HG03135 (cell line): Measurements from ENCODE around the gene PCBP3.
"Not testable (repeated sequence)": the region's sequence is repeated elsewhere in the genome, so short reads cannot be mapped to it uniquely, and the experiment has no call there.

ENCODE experiments used
- ATAC-seq: cut with Tn5 transposase; IDR thresholded peaks from one replicate; pipeline ENCODE4 v1.9.1; 2021; ENCODE audit warnings: mild to moderate bottlenecking, moderate library complexity; ENCODE audit not compliant: unreplicated experiment

The PCBP3 gene

DNA sequence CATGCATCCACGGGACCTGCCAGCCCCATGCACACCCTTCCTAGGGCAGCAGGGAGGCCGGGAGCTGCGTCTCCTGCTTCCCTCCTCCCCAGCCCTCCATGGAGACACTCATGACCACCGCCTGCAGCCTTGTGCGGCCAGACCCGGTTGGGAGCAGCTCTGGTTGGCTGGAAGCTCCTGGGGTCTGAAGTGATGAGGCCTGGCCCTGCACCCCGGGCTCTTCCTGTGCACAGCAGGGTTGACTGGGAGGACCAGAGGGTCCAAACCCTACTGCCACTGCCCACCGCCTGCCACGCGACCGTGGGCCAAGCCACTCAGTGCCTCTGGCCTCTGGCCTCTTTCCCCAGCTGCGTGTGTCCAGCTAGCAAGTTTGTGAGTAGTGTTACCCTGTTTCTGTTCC, 226.9 kb downstream of the PCBP3 start:
- ATAC-seq = no peak

DNA sequence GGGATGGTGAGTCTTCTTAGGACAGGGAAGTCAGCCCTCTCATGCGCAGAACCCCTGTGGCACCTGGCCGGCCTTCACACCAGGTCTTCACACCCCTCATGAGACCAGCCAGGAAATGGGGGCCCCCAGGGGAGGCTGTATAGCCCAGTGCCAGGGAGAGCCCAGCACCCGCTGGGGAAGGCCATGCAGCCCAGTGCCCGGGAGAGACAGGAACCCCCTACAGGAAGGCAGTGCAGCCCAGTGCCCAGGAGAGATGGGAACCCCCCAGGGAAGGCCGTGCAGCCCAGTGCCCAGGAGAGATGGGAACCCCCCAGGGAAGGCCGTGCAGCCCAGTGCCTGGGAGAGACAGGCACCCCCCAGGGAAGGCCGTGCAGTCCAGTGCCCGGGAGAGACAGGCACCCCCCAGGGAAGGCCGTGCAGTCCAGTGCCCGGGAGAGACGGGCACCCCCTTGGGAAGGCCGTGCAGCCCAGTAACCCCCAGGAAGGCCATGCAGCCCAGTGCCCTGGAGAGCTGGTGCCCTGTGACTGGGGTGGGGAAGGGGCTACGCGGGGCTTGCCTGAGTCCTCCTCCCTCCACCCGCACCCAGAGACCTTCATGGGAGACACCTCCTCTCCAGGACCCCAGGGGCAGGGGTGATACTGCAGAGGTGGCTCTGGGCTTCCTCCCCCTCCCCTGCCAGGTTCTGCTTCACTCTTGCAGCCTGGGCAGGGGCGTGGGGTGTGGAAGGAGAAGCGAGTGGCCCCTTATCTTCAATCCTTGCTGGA, 227.5 kb downstream of the PCBP3 start:
- no peak for ATAC-seq

DNA sequence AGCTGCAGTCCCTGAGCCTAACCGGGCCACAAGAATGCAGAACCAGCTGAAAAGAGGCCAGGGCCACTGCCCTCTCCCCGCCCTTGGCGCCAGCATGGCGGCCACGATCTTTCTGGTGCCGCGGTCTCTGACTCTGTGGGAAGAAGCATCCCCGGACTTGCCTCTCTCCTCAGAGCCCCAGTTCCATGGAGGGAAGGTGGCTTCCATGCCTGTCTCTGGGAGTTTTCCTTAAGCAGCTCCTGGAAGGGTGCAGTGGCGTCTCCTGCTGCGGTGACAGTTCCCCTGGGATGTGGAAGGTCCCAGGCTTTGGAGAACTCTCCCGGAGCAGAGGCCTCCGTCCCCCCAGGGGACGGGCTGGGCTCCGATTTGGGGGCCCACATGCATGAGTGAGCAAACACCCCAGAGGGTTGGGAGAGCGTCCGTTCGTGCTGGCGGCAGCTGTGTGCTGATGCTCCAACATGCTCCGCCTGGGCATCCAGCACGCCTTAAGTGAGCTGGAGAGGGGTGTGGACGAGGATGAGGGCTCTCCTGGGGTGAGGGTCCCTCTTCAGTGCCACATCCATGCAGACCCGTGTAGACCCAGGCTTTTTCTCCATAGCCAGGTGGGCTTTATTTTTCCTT, 228.2 kb downstream of the PCBP3 start:
- no peak for ATAC-seq

DNA sequence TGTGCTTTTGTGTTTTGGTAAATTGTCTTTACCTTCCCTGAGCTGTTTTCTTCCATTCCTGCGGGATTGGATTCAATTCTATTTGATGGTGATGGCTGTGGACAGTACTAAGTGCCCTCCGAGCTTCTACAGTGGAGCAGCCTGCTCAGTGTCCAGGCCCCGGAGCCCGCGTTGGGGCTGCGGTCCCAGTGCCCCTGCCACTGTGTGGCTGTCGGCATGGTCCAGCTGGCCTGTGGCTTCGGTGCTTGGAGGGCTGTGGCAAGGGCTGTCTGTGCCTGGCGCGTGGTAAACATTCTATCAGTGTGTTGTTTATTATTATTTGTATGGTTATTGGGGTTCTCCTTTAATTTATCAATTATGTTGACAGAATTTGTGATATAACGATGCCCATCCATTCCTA, 228.9 kb downstream of the PCBP3 start:
- ATAC-seq = no peak

DNA sequence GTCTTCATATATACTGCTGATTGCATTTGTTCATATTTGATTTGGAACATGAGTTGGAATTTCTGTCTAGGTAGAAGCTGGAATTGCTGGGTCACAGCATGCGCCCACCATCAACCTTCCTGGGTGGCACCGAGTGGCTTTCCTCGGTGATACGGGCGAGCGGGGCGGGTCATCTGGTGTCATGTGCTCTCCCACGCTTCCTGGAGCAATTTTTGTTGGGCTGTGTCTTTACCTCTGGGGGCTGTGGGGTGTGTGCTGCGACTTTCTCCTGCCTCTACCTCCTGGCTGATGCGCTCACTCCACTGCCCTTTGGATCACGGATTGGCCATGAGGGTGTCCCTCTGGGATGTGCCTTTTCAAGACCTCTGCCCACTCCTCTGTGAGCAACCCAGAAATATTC, 229.4 kb downstream of the PCBP3 start:
- no peak for ATAC-seq

DNA sequence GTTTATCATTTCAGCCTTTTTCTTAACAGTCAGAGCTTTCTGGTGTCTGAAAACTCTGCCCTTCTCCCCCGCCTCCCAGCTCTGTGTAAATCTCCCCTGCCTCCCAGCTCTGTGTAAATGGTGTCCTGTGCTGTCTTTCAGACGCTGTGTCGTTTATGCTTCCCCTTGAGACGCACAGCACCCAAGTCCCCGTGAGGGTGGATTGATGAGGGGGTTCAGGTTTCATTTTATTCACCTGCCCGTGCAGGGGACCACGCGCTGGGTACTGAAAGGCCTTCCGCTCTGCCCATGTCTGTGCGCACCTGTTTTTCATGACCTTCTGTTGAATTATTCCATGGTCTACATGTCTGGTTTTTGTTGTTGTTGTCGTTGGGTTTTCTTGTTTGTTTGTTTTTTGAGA, 229.9 kb downstream of the PCBP3 start:
- ATAC-seq = no peak

DNA sequence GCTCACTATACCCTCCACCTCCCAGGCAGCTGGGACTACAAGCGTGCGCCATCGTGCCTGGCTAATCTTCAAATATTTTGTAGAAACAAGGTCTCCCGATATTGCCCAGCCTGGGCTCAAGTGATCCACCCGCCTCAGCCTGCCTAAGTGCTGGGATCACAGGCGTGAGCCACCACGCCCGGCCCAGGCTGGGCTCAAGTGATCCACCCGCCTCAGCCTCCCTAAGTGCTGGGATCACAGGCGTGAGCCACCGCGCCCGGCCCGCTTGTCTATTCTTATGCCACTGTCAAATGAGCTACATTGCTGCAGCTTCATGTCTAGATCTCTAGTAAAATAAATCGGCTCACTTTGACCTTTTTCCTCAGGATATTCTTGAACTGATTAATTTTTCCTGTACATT, 230.3 kb downstream of the PCBP3 start:
- no peak for ATAC-seq

DNA sequence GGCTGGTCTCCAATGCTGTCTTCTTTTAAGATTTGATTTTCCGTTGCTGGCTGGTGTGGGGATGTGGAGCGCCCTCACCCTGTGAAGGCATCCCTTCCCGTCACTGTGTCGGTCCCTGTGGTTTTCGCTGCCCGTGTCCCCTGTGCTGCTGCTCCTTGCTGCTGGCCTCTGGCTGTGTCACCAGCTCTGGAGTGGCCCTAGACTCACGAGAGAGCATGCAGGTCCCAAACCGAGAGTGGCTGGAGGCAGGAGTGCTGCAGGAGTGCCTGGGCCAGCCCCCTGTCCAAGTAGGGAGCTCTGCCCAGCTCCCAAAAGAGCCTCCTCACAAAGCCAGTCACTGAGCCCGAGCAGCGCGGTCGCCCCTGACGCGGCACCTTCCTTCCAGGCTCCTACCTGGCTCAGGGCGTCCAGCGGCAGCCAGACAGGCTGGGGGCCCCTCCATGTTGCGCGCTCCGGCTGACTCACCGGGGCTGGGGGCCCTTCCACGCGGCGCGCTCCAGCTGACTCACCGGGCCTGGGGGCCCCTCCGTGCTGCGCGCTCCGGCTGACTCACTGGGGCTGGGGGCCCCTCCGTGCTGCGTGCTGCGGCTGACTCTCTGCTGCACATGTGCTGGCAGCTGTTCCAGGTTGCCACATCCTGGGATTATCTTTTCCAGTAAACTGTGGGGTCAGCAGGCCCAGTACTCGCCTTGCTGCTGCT, 231.3 kb downstream of the PCBP3 start:
- ATAC-seq = no peak

DNA sequence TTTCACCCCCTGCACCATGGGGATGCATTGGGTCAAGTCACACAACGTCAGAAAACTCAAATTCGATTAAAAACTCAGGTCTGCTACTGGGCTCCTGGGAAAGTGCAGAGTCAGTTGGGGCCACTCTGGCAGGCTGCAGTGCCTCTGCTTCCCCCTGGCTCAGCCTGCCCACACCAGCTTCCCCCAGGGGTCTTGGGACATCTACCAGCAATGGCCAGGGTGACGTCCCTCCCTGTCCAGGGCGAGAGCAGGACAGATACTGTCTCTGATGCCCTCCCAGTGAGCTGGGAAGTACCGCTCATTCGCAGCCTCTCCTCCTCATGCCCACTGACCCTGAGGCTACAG, 231.9 kb downstream of the PCBP3 start:
- no peak for ATAC-seq

DNA sequence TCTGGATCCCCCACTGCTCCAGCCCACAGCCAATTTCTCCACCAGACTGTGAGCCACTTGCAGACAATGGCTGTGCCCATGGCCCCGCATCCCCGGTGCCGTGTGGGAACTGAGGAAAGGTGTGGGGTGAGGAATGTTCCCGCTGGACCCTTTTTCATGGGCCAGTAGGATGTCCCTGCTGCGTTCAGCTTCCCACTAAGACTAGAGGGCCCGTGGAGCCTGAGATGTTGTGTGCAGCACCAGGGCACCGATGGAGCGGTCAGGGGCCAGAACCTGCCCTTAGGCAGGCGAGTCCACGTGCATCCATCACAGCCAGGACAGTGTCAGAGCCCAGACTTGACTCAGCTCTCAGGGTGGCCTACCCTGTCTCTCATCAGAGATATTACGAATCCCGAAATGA, 232.4 kb downstream of the PCBP3 start:
- no peak for ATAC-seq

DNA sequence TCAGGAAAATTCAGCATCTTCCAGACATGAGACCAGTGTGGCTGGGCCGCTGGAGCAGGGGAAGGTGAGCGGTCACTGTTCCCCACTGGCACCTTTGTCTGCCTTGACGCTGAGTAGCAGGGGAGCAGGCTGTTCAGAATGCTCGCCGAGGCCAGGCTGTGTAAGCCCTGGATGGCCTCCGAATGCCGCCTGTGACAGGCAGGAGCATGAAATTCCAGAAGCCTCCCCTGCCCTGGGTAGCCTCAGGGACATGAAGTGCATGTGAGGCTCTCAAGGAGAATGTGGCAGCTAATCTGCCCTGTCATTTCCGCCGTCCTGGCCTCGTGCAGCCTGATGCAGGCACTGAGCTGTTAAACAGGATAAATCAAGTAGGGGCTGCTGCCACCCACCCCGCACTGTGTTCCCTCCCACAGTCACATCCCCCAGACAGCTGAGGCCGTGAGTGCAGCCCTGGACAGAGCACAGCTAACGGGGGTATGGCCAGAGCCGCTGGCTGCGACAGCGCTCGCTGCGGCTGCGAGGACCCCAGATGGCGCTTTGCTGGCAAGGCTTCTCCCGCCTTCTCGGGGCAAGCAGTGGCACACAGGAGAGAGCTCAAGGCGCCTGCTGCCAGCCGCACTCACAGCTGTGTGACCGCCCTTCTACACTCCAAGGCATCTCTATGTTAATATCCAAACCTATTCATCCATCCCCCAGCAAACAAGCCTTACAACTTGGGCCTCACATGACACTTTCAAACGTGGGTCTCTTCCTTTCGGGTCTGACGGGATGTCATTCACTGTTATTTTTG, 233.1 kb downstream of the PCBP3 start:
- no peak for ATAC-seq

DNA sequence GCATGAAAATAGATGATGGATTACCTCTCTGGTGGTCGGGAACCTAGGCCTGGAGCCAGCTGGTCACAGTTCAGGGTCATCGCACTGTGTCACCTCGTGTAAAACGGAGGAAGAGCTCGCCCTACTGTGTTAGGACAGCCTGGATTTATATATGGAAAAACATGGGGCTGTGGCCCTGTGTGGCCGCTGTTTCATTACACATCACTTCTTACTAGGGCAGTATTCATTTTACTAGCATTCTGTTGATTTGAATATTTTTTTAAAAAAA, 233.6 kb downstream of the PCBP3 start:
- ATAC-seq = no peak

DNA sequence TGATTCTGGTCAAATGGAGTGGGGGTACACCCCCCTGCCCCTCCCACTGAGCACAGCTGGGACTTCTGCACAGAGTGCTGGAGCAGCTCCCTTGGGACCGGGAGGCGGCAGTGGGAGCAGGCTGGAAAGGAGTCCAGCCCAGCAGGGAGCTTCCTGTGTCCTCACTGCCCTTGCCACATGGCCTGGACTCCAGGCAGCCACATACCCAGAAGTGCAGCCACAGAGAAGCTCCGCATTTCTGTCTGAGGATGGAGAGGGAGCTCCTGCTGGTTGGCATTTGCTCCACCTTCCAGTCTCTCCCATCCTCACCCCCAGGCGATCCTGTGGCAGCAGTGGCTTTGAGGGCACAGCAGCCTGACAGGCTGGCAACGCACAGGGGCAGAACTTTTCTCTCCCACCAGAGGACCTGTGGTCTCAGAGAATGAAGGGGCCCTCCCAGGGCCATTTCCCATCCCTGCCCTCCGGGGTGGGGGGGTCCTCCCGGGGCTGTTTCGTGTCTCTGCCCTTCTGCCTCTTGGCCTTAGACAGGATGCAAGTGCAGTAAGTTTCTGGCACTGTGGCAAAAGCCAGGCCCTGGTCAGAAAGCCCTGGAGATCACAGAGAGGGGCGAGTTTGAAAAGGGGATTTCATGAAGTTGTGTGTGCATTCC, 234.4 kb downstream of the PCBP3 start:
- no peak for ATAC-seq

DNA sequence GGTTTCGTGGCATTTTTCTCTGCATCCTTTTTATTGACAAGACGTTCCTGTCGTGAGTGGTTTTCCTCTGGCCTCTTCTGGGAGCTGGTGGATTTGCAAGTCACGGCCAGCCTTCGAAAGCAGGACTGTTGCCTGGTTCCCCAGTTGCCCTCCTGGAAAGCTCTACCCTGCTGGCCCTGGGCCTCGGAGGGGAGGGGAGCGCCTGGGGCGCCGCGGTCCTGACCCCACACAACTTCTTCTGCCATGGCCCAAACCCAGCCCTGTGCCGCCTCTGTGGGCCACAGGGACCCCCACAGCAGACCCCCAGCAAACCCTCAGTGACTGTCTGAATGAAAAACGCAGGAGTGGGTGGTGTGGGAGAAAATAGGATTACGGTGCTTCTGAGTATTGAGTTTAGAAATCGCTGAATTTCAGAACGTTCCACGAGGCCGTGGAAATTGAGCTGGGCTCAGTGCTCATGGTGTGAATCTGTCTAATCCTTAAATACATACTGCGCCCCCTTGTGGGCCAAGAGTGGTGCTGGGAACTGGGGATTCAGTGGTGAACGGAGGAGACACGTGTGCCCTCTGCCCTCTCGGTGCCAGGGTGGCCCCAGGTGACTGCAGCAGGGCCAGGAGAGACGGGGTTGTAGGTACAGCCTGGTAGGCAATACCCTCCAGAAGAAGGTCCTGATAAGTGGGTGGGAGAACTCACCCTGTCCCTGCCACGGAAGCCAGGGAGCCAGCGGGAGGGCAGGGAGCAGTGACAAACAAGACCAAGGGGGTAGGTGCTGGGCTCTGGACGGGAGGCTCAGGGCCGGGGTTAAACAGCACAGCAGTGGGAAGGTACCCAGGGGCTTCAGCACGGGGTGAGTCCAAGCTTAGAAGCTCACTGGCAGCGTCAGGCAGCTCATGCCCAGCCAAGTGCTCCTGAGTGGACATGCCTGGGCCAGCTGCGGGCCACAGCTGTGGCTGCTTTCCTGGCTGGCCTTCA, 236.9 kb downstream of the PCBP3 start:
- no peak for ATAC-seq

DNA sequence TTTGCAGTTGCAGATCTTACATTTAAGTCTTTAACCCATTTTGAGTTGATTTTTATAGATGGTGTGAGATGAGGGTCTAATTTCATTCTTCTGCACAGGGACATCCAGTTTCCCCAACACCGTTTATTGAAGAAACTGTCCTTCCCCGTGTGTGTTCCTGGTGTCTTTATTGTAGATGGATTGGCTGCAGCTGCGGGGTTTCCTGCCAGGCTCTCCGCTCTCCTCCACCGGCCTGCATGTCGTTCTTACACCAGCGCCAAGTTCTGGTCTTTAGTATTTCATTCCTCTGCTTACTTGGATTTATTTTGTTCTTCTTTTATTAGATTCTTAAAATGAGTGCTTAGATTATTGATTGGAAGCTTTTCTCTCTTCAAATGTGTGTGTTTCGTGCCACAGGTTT, 239.1 kb downstream of the PCBP3 start:
- ATAC-seq = no peak

DNA sequence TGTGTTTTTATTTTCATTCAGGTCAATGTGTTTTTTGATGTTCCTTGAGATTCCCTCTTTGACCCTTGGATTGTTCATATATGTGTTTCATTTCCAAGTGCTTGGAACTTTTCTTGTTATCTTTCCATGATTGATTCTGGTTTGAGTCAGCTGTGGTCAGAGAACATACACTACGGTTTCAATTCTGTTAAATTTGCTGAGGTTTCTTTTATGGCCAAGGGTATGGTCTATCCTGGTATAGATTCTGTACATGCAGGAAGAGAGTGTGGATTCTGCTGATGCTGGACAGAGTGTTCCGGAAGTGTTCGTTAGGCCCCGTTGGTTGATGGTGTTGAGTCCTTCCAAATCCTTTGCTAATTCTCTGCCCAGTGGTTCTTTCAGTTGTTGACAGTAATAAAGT, 239.6 kb downstream of the PCBP3 start:
- ATAC-seq = no peak

DNA sequence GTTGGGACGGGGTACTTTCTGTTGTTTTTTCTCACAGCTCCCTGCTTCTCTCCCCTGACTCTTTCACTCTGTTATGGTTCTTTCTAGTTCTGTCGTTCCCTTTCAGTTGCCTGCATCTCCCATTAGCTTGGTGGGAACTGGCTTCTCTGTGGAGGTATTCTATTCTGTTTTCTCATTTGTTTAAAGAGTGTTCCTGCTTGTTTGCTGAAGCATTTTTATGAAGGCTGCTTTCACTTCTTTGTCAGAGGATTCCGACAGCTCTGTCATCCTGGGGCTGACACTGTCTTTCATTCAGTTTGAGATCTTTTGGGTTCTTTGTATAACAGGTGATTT, 242.0 kb downstream of the PCBP3 start:
- ATAC-seq = no peak

DNA sequence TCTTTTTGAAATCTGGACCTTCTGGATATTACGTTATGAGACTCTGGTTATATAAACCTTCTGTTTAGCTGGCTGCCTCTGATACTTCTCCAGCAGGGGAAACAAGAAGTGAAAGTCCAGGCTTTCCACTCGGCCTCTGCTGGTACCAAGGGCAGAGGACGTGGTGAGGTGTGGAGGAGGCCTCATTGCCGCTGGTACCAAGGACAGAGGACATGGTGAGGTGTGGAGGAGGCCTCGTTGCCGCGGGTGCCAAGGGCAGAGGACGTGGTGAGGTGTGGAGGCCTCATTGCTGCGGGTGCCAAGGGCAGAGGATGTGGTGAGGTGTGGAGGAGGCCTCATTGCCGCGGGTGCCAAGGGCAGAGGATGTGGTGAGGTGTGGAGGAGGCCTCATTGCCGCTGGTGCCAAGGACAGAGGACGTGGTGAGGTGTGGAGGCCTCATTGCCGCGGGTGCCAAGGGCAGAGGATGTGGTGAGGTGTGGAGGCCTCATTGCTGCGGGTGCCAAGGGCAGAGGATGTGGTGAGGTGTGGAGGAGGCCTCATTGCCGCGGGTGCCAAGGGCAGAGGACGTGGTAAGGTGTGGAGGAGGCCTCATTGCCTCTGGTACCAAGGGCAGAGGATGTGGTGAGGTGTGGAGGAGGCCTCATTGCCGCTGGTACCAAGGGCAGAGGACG, 242.5 kb downstream of the PCBP3 start:
- not testable (repeated sequence) for ATAC-seq

DNA sequence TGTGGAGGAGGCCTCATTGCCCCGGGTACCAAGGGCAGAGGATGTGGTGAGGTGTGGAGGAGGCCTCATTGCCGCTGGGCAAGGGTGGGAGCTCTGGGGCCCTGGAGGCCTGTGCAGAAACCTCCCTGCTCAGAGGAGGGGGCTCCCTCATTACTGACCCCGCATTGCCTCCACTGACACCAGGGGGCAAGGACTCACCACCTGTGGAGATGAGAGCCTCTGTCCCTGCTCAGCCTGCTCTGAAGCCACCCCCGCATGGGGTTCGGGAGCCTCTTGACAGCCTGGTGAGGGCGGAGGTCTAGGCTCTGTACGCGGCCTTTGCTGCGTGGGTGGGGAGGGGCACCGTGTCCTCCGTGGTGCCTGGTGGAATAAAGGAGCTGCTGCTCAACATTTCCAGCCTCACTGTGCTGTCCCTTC, 243.1 kb downstream of the PCBP3 start:
- ATAC-seq = no peak

DNA sequence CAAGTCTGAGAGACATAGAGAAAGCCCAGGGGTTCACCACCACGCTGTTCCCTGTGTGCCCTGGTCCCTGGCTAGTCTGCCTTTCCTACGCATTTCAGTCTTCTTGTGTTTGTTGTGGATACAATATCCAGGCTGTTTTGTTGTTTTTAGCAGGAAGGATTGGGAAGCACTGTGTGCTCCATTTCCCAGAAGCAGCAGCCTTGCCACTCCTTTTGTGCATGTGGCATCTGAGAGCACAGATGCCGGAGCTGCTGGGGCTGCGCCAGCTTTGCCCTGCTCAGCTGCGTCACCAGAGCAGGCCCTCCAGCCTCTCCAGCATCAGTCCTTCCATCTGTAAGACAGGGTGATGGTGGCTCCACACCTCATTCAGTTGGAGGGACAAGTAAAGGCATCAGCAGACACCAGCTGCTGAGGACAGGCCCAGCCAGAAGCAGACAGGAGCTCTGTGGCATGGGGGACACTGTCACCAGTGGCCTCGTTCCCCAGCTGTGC, 243.6 kb downstream of the PCBP3 start:
- ATAC-seq = no peak
